HEK293T (cell line): ENCODE data around the gene FBXO38.

ENCODE experiments used
- BHLHE40 ChIP-seq: fragments of 450-650 bp; IDR thresholded peaks from 2 replicates; pipeline ENCODE4 v1.6.1; 2016; ENCODE audit warnings: mild to moderate bottlenecking, moderate library complexity, borderline replicate concordance
- FOXM1 ChIP-seq: fragments of 450-650 bp; IDR thresholded peaks from 2 replicates; pipeline ENCODE4 v1.6.1; 2017; ENCODE audit warnings: mild to moderate bottlenecking, borderline replicate concordance
- TARDBP ChIP-seq: fragments of 450-650 bp; IDR thresholded peaks from 2 replicates; pipeline ENCODE4 v1.6.1; 2016

DNA sequence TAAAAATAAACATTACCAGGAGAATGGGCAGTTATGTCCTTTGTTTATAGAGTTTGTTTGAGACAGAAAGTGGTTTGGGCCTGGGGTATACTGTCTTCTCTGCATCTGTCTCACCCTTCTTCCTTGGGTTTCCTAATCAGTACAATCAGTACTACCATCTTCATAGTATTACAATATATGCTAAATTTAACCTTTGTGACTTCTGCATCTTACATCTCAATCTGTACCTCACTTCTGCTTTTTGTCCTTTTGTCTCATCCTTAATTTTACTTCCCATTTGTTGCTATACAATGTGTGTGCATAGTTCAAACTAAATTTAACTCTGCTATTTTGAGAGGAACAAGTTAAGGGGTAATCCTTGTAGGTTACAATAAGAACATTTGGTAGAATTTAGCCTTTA is 19.6 kb downstream of the FBXO38 start:
- TF ChIP-seq BHLHE40, result no peak
- TF ChIP-seq TARDBP, result no peak
- TF ChIP-seq FOXM1, result no peak
